Stimulated activated CD4-positive, alpha-beta T cell treated with anti-CD3 and anti-CD28 coated beads, Interleukin-2, amount 100 ng/mL, for 4 hours (primary cell): ENCODE measurements around the gene DNAH9.

Experiments
- DNase-seq: peaks from one replicate; pipeline ENCODE4 v3.0.0-alpha.2; 2020; ENCODE audit warnings: low read depth

DNAH9 gene

DNA sequence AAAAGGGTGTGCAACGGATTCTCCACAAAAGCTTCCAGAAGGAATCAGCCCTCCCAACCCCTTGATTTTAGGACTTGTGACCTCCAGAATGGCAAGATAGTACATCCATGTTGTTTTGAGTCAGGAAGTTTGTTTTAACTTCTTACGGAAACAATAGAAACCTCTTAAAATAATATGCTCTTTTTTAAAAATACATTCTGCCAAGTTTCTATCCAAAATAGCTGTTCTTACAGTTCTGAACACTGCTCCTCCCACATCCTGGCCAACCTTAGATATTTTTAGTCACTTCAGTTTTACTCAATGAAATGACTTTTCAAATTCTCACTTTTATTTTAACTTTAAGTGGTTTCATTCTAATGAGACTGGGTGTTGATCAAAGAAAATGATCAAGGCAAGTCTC lies 242.6 kb downstream of the DNAH9 start:
- no peak for DNase-seq

DNA sequence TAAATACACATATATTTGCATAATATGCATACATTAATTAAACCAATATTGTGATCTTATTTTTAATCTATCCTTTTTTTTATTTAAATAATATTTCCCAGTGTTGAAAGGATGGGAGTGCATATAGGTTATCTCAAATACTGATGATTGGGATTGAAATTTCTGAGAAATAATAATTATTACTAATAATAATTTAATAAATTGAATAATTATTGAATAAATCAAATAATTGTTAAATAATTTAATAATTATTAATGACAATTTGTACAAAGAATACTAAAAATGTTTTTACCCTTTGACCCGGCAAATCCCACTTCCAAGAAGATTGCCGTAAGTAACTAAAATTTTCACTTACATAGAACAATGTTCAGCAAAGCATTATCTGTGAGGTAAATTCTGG lies 250.1 kb downstream of the DNAH9 start:
- no peak for DNase-seq

DNA sequence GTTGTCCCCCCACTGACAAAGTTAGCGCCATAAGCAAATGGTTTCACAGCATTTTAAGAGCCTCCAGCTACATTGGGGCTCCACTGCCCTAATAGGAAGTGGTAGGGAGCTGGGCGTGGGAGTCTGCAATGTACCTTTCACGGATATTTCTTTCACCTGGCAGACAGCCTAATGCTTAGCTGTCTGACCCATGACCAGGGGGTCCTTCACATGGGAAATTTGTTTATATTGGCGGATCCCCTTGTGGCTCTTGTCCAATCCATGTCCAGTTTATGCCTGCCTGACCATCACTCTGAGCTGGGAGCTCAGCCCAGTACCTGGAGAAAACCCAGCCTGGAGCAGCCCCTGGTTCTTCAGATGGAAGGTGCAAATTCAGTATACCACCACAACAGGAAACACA lies 254.0 kb downstream of the DNAH9 start:
- no peak for DNase-seq

DNA sequence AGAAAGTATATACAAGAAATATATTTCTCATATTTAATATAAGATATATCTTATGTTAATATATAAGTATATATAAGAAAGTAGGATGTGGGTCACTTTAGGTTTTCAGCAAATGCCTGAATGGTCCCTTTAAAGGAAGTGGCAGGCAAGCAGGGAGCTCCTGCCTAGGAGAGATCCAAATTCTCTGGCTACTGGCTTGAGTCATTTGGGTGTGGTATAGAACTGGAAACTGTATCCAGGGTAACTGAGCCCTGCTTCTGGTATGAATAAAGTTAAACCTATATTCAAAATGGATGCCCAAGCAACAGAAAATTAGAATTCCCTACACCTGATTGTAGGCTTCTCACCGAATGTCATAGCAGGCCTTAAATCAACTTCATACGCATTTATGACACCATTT lies 254.6 kb downstream of the DNAH9 start:
- DNase-seq, result no peak

DNA sequence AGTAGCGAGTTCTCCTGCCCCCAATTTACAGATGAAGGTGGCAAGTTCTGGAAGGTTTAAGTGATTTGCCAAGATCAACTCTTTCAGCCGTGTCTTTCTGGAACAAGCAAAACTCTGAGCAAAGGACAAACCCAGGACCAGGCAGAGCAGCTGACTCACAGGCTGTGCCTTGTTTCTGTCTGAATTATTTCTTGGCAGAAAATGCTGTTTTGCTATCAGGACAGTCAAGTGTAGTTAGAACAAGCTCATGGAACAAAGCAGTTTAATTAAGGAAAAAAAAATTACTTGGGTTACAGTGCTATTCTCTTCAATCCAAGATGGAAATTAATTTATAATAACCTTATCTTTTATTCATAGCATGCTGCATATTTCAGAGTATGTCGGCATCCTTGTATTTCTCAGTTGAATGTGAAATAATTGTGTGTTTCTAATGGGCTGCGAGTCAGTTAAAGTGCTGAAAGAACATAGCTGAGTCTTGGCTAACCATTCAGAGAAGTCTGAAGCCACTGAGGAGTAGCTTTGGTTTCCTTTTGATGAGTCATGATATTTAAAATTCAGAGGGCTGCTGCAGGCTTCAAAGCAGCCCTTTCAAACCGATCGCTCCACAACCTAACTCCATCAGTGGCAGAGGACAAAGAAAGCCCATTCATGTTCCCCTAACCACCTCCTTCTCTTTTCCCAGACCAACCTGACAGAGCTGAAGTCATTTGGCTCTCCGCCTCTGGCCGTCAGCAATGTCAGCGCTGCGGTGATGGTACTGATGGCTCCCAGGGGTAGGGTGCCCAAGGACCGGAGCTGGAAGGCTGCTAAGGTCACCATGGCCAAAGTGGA lies 255.3 kb downstream of the DNAH9 start:
- DNase-seq, result no peak

DNA sequence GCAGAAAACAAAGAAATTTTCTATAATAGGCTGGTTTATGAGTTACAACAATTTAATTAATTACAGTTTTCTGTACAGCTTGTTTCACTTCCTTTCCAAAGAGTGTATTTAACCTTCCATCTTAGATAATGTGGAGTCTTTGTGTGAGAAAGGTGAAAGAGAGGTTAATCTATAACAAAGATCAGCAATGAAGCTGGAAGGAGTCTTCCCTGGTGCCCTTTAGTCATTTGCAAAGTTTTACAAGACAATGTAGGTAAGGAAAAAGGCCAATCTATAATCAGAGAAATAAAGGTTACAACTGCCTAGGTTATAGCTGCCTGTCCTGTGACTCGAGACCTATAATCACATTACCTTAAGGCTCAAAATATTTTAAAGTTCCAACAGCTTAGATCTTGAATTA lies 257.0 kb downstream of the DNAH9 start:
- DNase-seq, result no peak

DNA sequence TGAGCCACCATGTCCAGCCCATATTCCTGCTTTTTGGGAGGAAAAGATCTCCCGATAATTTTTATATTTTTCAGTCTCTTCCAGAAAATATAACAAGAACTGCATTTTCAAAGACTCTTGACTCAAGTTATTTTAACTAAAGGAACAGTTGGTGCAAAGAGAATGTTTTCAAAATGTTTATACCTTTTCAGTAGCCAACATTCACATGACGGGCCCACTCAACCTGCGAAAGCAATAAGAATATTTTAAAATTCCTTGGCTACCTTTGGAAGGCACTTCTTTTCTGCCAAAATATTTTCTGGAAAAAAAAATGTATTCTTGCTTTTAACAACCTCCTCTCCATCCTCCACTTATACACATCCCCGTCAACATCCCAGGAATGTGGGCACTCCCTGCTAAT lies 258.7 kb downstream of the DNAH9 start:
- no peak for DNase-seq

DNA sequence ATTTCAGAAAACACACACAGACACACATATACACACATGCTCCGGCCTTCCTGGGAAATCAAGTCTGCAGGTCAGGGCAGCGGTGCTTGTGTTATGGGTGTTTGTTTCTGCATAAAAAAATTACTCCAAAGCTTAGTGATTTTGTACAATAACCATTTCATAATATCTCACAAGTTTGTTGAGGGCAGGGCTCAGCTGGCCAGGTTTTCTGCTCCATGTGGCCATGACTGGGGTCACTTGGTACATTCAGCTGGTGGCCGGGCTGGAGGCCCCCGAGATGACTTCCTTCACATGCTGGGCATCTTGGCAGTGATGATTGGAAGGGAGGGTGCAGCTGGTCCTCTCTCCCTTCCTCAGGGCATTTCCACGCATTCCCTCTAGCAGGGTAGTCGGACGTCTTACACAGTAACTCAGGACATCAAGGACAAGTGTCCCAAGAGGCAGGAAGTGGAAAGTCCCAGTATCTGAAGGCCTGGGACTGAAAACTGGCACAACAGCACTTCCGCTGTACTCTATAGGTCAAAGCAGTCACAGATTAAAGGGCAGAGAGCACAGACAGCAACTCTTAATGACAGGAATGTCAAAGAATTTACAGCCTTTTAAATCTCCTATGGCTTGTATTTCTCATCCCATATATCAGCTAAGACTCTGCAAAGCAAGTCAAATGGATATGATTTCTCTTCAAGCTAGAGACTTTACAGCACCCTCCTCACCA lies 271.6 kb downstream of the DNAH9 start:
- DNase-seq, result no peak

DNA sequence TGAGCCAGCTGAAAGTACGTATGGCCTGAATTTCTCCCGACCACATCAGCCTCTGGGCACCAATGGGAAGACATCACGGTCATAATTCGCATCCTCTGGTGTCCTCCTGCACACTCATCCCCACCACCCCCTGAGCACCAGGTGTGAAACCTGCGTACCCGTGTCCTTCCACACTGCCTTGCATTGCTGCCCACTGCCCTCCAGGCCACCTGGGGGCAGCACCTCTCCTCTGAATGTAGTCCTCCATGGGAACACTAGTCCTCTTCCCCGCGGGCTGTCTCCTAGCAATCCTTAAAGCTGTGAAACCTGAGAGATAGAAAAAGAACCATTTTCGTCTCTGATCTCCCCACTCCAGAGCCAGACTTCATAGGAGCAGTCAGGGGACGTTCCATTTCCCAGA lies 273.5 kb downstream of the DNAH9 start:
- DNase-seq, result no peak

DNA sequence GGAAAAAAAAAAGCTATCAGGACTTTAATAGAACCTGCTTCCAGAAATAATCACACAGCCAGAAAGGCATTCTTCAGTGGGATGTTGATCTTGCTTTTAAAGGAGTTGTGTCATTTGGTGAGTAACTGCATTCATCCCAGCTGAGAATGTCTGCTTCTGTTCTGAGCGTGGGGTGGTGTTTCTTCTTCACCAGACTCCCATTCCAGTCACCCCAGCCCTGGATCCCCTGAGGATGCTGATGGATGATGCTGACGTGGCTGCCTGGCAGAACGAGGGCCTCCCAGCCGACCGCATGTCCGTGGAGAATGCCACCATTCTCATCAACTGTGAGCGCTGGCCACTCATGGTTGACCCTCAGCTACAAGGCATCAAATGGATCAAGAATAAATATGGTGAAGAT lies 276.5 kb downstream of the DNAH9 start:
- no peak for DNase-seq

DNA sequence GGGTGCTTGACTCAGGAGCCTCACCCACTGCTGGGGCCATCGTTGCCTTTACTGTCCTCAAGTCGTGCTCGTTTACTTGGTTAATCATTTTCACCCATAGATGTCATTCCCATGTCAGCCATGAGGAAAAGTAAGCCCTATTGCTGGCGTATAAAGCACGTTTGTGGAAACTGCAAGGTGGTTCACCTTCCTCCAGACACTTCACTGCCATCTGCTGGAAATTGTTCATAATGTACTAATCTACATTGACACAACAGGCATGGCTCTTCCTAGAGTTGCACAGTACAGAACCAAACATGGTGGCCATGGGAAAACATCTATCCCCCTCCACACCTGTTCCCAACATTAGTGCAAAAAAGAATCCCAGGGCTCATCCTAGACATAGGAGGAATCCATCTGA lies 282.4 kb downstream of the DNAH9 start:
- no peak for DNase-seq

DNA sequence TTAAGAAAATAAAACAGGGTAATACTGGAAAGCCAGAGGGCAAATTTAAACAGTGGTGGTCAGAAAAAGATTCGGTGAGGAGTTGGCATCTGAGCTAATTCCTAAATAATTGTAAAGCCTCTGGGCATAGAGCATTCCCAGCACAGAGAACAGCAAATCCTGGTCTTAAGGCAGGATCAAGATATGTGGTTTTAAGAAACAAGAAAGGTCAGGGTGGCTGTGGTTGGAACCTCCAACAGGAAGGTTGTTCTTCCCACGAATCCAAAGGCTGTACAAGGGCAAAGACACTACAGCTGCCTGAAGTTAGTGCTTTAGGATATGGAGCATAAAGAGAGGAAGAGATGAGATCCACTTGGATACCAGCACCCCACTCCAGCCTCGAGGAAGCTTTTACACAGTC lies 284.4 kb downstream of the DNAH9 start:
- DNase-seq, result no peak

DNA sequence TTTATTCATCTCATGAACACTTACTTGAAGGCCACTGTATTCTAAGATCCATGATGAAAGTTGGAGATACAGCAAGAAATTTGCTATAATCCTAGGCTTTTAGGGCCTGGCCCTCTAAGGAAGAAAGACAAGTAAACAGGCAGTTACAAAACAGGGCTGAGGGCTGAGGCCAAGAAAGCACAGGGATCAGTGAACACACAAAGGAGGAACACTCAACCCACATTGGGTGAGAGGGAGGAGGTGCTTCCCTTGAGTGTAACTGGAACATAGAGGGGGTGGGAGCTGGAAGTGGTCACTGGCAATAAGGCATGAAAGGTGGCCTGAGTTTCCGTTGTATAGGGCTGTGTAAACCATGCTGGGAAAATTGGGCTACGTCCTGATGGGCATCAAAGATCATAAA lies 286.8 kb downstream of the DNAH9 start:
- DNase-seq, result no peak

DNA sequence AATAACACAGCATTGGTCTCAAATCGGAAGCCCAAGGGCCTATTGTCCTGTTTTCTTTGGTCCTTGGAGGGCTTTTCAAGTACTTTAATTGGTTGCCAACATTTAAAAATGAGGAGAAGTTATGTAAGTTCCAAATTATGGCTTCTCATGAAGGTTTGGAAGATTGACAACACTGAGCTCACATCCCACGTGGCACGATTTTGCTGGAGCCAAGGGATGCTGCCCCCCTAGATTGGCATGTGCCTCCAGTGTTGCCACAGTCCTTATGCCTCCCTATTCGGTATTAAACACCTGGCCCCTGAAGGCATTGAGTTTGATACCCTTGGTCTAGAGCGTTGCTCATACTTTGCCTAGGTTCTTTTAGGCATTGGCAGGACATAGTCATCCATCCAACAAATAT lies 291.0 kb downstream of the DNAH9 start:
- DNase-seq, result no peak

DNA sequence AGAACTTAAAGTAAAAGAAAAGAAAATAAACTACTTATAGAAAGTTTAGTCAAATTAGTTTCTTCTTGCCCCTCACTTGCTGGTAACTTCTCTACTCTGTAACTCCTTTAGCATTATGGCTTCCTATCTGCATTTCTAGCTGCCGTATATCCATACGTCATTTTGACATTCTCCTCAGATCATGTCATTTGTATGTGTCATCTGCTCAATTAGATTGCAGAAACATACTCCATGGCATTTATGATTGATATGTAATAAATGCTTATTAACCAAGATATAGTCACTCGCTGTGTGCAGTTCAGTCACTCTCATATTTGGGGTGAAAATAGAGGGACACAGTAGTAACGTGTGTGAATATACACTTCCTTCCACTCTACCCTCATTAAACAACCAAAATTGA lies 295.6 kb downstream of the DNAH9 start:
- DNase-seq, result no peak

DNA sequence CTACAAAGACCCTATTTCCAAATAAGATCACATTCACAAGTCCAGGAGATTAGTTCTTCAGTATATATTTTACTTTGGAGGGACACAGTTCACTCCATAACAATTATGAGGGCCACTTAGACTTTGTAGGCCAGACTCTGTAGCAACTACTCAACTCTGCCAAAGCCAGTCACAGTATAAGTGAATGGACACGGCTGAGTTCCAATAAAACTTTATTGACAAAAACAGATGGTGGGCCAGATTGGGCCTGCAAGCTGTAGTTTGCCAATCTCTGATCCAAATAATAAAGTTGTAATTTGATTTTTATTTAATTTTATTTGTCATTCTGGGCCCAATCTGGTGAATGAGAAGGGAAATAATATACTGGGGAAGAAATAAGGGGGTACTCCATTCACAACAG lies 297.9 kb downstream of the DNAH9 start:
- no peak for DNase-seq

DNA sequence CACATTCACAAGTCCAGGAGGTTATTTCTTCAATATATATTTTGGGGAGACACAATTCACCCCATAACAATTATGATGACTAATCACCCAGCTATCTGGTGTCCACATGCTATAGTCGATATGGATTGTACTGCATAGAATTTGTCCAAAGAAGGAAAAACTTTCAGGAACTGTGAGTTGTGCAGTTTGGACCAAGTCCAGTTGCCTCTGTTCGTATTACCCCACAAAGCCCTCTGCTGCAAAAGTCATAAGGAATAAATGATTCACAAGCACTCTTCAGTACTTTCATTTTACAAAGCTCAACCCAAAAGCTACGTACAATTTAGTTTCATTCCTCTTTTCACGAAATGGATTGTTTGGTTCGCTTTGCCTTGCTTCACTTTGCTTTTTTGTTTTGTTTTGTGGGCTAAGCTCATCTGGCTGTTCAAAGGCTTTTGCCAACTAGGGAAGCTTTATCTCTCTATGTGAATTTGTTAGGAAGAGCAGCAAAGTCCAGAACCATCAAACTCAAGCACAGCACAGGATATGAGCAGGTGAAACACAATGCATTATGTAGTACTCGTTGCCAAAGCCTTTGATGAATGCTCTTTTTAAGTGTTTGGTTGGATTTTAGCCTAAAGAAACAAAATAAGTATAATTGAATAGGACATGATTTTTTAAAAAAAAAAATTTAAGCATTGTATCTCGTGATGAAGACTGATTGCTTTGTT lies 300.4 kb downstream of the DNAH9 start:
- DNase-seq, result no peak

DNA sequence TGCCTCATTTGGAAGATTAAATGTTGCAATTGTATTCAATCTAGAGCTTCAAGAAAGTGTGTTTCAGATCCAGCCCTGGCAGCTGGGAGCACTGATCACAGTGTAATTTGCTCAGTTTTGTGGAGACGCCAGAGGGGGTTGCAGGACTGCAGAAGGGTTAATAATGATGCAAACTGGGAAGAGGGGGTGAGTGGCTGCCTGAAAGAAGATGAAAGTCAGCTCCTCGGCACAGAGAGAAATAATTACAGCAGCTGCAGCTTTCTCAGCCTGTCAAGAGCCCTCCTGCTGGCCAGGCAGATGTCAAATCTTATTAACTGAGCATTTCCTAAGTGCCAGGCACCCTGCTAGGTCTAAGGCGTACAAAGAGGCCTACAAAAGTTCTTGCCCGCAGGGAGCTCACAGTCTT lies 301.3 kb downstream of the DNAH9 start:
- no peak for DNase-seq

DNA sequence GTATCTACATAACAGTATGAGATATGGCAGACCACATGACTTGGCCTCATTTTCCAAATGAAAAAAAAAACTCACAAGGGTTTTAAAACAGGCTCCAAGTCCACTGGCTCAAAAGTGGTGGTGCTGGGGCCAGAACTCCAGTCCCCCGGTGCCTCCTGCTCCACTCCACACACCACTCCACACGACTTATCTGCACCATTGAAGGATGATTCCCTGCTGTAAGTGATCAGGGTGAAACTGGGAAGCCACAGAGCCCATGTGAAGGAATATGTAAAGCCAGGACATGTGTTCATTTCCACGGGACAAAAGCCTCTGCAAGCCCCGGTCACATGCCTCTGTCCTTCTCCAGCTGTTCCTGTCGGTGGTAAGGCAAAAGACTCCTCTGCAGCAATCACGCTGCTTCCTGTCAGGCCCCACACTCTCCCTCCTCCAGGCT lies 301.8 kb downstream of the DNAH9 start:
- no peak for DNase-seq

DNA sequence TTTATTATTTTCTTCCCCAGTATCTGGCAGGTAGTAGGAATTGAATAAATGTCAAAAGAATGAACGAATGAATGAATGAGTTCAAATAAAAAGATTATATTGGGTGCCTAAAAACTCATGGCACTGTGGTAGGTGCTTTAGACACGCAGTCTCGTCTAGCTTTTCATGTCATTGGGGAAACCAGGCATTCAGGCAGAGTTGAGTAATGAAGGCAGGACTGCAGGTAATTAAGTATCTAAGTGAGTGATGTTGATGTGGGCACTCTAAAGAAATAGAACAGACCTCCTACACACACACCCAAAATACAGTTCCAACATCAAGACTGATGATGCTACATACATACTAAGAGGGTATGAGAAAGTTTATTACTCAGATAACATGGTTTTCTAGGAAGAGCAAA lies 302.4 kb downstream of the DNAH9 start:
- no peak for DNase-seq

DNA sequence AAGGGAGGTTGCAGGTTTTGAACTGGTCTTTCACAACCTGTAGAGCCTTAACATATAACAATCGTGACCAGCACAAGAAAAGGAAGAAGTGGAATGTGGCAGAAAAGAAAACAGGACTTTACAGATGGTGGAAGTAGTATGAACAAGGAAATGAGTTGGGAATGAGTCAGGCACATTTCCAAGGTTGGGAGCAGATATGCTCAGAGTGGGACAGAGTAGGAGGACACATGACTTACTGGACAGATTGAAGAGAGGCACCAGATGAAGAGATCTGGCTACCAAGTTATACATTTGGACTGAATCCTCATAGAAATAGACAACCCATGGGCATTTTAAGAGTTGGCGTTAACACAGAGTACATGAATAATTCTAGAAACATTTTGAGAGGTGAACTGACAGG lies 303.7 kb downstream of the DNAH9 start:
- no peak for DNase-seq

DNA sequence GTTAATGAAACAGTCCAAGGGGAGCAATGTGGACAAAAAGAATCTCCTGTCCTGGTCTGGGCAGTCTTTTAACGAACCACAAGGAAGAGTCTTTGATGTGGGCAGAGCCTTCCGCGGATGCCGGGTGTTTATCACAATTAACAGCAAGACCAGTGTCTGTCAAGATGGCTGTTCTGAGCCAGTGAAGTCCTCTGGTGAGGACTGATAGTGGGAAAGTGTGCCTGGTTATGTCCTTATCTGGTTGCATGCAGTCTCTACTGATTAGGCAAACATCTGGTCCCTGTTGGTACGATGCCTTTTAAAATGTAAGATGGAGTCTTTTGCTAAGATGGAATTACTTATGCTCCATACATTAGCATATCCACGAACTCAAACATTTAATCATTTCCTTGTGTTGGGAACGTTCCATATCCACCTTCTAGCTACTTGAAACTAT lies 310.5 kb downstream of the DNAH9 start:
- DNase-seq, result no peak

DNA sequence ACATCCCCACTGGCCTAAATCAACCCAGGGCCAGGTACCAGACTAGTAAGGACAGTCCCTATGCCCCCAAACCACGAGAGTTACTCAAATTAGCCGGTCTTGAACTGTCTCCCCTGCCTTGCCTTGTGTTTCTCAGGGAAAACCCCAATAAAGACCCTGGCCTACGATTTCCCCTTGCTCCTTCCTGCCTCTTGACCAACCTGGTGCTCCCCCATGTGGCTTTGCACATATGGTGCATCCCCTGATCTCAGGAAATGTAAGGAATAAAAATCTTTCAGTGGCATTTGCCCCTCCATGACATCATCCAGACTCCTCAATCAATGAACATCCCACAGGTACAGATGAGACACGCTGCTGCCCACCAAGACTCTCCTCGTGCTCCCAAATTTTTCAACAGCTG lies 311.1 kb downstream of the DNAH9 start:
- DNase-seq, result no peak
